ENCODE measurements around the gene MIPOL1.
"Not testable (repeated sequence)": the region's sequence is repeated elsewhere in the genome, so short reads cannot be mapped to it uniquely, and the experiment has no call there.

GRCh38 chr14:37162307-37162706, 35.4 kb upstream of the MIPOL1 start:
- TF ChIP-seq, protein P1, sequence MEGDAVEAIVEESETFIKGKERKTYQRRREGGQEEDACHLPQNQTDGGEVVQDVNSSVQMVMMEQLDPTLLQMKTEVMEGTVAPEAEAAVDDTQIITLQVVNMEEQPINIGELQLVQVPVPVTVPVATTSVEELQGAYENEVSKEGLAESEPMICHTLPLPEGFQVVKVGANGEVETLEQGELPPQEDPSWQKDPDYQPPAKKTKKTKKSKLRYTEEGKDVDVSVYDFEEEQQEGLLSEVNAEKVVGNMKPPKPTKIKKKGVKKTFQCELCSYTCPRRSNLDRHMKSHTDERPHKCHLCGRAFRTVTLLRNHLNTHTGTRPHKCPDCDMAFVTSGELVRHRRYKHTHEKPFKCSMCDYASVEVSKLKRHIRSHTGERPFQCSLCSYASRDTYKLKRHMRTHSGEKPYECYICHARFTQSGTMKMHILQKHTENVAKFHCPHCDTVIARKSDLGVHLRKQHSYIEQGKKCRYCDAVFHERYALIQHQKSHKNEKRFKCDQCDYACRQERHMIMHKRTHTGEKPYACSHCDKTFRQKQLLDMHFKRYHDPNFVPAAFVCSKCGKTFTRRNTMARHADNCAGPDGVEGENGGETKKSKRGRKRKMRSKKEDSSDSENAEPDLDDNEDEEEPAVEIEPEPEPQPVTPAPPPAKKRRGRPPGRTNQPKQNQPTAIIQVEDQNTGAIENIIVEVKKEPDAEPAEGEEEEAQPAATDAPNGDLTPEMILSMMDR (IDR thresholded peaks at IDR 0.05; ENCODE audit: low read depth, low read length) = not testable (repeated sequence)
- not testable (repeated sequence) for TF ChIP-seq MAX (IDR thresholded peaks at IDR 0.05; ENCODE audit: low read depth, low read length)
